Gastrocnemius medialis (tissue), 4 donors: ENCODE data around the gene ADD2. TPM values are rescaled to one million over a fixed set of nuclear protein-coding genes. Genes with fewer than 3 reads are reported as not detected.
"Not testable (repeated sequence)": the region's sequence is repeated elsewhere in the genome, so short reads cannot be mapped to it uniquely, and the experiment has no call there.

Source experiments
- ATAC-seq, 2 donors: fragments of 150-250 bp; one replicate each; pipeline ENCODE4 v1.9.1; 2016
- DNase-seq, 2 donors: peaks; one replicate each; pipeline ENCODE4 v3.0.0-alpha.2; 2019
- H3K27ac ChIP-seq, 4 donors: fragments of 200-600 bp; sonication (generic); 1 replicate in 1 of 4; 2 replicates in 3 of 4; pipeline ENCODE4 v1.5.1; 2016 to 2018; ENCODE audit warnings: mild to moderate bottlenecking in 2 of 4, moderate library complexity in 1 of 4
- H3K27me3 ChIP-seq, 3 donors: fragments of 200-600 bp; sonication (generic) in 2 of 3; 1 replicate in 1 of 3; 2 replicates in 2 of 3; pipeline versions ENCODE4 v1.5.1 to v1.6.0; 2016 to 2019; ENCODE audit warnings: mild to moderate bottlenecking in 1 of 3, moderate library complexity in 1 of 3
- H3K36me3 ChIP-seq, 2 donors: fragments of 200-600 bp; sonication (generic) in 1 of 2; one replicate each; pipeline ENCODE4 v1.5.1; 2017 to 2018
- H3K4me1 ChIP-seq, 2 donors: fragments of 200-600 bp; sonication (generic) in 1 of 2; one replicate each; pipeline ENCODE4 v1.5.1; 2016 to 2017; ENCODE audit warnings: mild to moderate bottlenecking in 2 of 2
- H3K4me3 ChIP-seq, 4 donors: fragments of 200-600 bp; sonication (generic) in 3 of 4; 1 replicate in 1 of 4; 2 replicates in 3 of 4; pipeline ENCODE4 v1.5.1; 2016 to 2019; ENCODE audit warnings: mild to moderate bottlenecking in 2 of 4
- H3K9me3 ChIP-seq, 3 donors: fragments of 200-600 bp; sonication (generic) in 2 of 3; 1 replicate in 1 of 3; 2 replicates in 2 of 3; pipeline ENCODE4 v1.5.1; 2016 to 2019
- CTCF ChIP-seq, 5 experiments: fragments of 450-650 bp in 3 of 5; fragments of 200-600 bp in 2 of 5; sonication (generic) in 2 of 5; IDR thresholded peaks in 4 of 5; conservative IDR thresholded peaks in 1 of 5; 1 replicate in 4 of 5; 2 replicates in 1 of 5; pipeline ENCODE4 v1.5.1; 2016 to 2019; ENCODE audit warnings: antibody characterized with exemption in 5 of 5, mild to moderate bottlenecking in 3 of 5, moderate library complexity in 3 of 5
- POLR2A ChIP-seq, 2 donors: fragments of 450-650 bp; IDR thresholded peaks; one replicate each; pipeline ENCODE4 v1.6.1; 2017; ENCODE audit warnings: antibody characterized with exemption in 2 of 2, mild to moderate bottlenecking in 2 of 2, moderate library complexity in 2 of 2
- in situ Hi-C, 4 donors: fragments of 200-750 bp; cut with MboI; loops; one replicate each; pipeline versions ENCODE4 v1.15.0 to v1.8.0; 2017; ENCODE audit warnings: low sequenced_read_pairs in 4 of 4
- intact Hi-C: fragments of 100-400 bp; cut with DNase I; formaldehyde crosslinking; loops from one replicate; pipeline ENCODE4 v1.15.1; 2023; ENCODE audit warnings: low total_unique reads
- total RNA-seq, 4 donors: library from RNA; depleted of rRNA; stranded (reverse); fragments of >200 nt; gene quantifications; one replicate each; pipeline versions ENCODE4 v1.1.0 to v1.2.3, GENCODE V29; 2016

The ADD2 gene
- total RNA-seq, 4 donors from 2014 or later: 0.20 to 0.75 (median 0.48) TPM

DNA sequence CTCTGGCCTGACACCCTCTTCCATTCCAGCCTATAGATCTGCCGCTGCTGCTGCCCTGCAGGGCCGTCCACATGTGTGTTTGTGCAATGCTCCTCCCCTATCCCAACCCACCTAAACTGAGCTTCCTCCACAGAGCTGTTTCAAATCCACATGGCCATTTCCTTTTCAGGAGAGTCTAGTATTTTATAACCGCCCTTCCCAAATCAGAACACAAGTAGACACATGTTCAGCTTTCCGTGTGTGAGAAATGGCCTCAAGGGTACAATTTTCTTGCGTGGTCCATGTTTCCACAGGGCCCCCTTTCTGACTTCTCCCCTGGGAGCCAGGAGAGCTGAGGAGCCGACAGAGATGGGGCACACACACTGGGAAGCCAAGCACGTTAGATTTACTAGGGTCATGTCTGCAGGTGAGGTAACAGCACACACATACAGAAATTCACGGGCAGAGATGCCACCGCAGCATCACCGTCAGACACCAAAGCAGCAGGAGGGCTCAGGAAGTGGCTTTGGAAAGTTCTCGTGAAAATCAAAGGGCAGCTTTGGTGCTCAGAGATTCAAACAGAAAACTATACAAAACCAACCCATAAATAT lies 111.5 kb downstream of the ADD2 start:
- intact Hi-C loops: no loop called here
- no peak for TF ChIP-seq POLR2A (IDR thresholded peaks at IDR 0.05)
- no peak for TF ChIP-seq CTCF (IDR thresholded peaks at IDR 0.05 in 4 of 5, conservative IDR thresholded peaks at IDR 0.05 in 1 of 5)
- H3K4me1 ChIP-seq: no peaks in the 10 kb centered on the region
- DNase-seq: no peak
- ATAC-seq: no peak
- H3K27me3 ChIP-seq: peaks cover 0 to 9% (median 6%) of the 10 kb centered on the region in 3 donors
- H3K9me3 ChIP-seq: no peaks in the 10 kb centered on the region
- in situ Hi-C loops: no loop called here
- no peaks in the 10 kb centered on the region for H3K36me3 ChIP-seq
- H3K27ac ChIP-seq: no peak overlapping the region
- no peak overlapping the region for H3K4me3 ChIP-seq

- intact Hi-C loops: no loop called here
- H3K27ac ChIP-seq: no peak overlapping the region
- no peaks in the 10 kb centered on the region for H3K9me3 ChIP-seq
- DNase-seq (no peak), ATAC-seq (no peak)
- H3K4me1 ChIP-seq: no peaks in the 10 kb centered on the region
- in situ Hi-C loops: no loop called here
- H3K27me3 ChIP-seq: peaks cover 0 to 9% (median 6%) of the 10 kb centered on the region in 3 donors
- H3K36me3 ChIP-seq: no peaks in the 10 kb centered on the region
- H3K4me3 ChIP-seq: no peak overlapping the region
- TF ChIP-seq CTCF (IDR thresholded peaks at IDR 0.05 in 4 of 5, conservative IDR thresholded peaks at IDR 0.05 in 1 of 5): no peak
- no peak for TF ChIP-seq POLR2A (IDR thresholded peaks at IDR 0.05)
Observed at GRCh38 chr2:70655786-70656185, 112.2 kb downstream of the ADD2 start.

GRCh38 chr2:70655211-70655610 lies 112.8 kb downstream of the ADD2 start:
- H3K4me3 ChIP-seq, H3K9me3 ChIP-seq, intact Hi-C loops, in situ Hi-C loops, H3K27me3 ChIP-seq, H3K27ac ChIP-seq, H3K36me3 ChIP-seq, ATAC-seq, DNase-seq, H3K4me1 ChIP-seq: not testable (repeated sequence)

GRCh38 chr2:70651727-70652126 lies 116.3 kb downstream of the ADD2 start:
- DNase-seq: no peak
- Histone ChIP-seq H3K9me3 (no peaks in the 10 kb centered on the region), H3K4me3 (no peak overlapping the region), H3K36me3 (no peaks in the 10 kb centered on the region), H3K27ac (no peak overlapping the region), H3K4me1 (no peaks in the 10 kb centered on the region), H3K27me3 (peaks cover 0 to 9% (median 6%) of the 10 kb centered on the region in 3 donors)
- ATAC-seq: no peak
- in situ Hi-C loops: no loop called here
- TF ChIP-seq POLR2A (IDR thresholded peaks at IDR 0.05): no peak
- TF ChIP-seq CTCF (IDR thresholded peaks at IDR 0.05 in 4 of 5, conservative IDR thresholded peaks at IDR 0.05 in 1 of 5): no peak
- intact Hi-C loops: no loop called here

- H3K9me3 ChIP-seq: no peaks in the 10 kb centered on the region
- DNase-seq: no peak
- H3K4me3 ChIP-seq: no peak overlapping the region
- H3K4me1 ChIP-seq: no peaks in the 10 kb centered on the region
- no peak for TF ChIP-seq POLR2A (IDR thresholded peaks at IDR 0.05)
- in situ Hi-C loops (no loop called here), intact Hi-C loops (no loop called here)
- ATAC-seq: no peak
- H3K27me3 ChIP-seq: peaks cover 0 to 6% (median 4%) of the 10 kb centered on the region in 3 donors
- H3K27ac ChIP-seq: no peak overlapping the region
- no peaks in the 10 kb centered on the region for H3K36me3 ChIP-seq
Observed at GRCh38 chr2:70651014-70651413, 117.0 kb downstream of the ADD2 start.

DNA sequence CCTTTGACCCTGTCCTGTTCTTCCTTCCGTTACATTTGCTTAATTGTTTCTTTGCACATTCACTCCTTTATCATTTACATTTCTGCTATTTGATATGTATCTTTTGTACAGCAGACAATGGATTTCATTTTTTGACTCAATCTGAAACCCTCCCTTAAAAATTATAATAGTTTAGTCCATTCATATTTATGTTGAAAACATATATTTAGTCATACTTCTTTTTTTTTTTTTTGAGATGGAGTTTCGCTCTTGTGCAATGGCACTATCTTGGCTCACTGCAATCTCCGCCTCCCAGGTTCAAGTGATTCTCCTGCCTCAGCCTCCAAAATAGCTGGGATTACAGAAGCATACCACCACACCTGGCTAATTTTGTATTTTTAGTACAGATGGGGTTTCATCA lies 119.0 kb downstream of the ADD2 start:
- Histone ChIP-seq H3K9me3 (no peaks in the 10 kb centered on the region), H3K4me1 (no peaks in the 10 kb centered on the region), H3K27me3 (peaks cover 0 to 3% (median 0%) of the 10 kb centered on the region in 3 donors), H3K27ac (no peak overlapping the region), H3K4me3 (no peak overlapping the region), H3K36me3 (no peaks in the 10 kb centered on the region)
- TF ChIP-seq POLR2A (IDR thresholded peaks at IDR 0.05) (no peak), CTCF (IDR thresholded peaks at IDR 0.05 in 4 of 5, conservative IDR thresholded peaks at IDR 0.05 in 1 of 5) (no peak)
- no peak for ATAC-seq
- in situ Hi-C loops (loop anchor here in 2 of 4 donors (25.0 kb wide), 1 partner anchor 312 kb away; no protein-coding TSS in a partner anchor), intact Hi-C loops (no loop called here)
- no peak for DNase-seq
